Smooth muscle cell (in vitro differentiated cells): Measurements from ENCODE around the gene EEF1AKMT3. TPM values are rescaled to one million over a fixed set of nuclear protein-coding genes. Genes with fewer than 3 reads are reported as not detected.
A peak's percentile ranks its signal among the peaks of the same experiment; 100 is the strongest.

Experiments
- DNase-seq: peaks from one replicate; lab custom pipeline; 2025; ENCODE audit not compliant: unreplicated experiment; lab: John Stamatoyannopoulos, UW
- H2AFZ ChIP-seq: fragments of 200-600 bp; sonication (generic); 2 replicates; pipeline ENCODE4 v1.6.0; 2016; ENCODE audit warnings: antibody characterized with exemption, low read depth, mild to moderate bottlenecking
- H3F3A ChIP-seq: fragments of 200-600 bp; sonication (generic); 2 replicates; pipeline ENCODE4 v1.6.0; 2017; ENCODE audit warnings: antibody characterized with exemption, low read depth
- H3K27ac ChIP-seq: fragments of 200-600 bp; sonication (generic); 2 replicates; pipeline ENCODE4 v1.5.1; 2016; ENCODE audit warnings: low read depth, mild to moderate bottlenecking
- H3K27me3 ChIP-seq: fragments of 200-600 bp; sonication (generic); 2 replicates; pipeline ENCODE4 v1.6.1; 2016; ENCODE audit warnings: low read depth, mild to moderate bottlenecking
- H3K36me3 ChIP-seq: fragments of 200-600 bp; sonication (generic); 2 replicates; pipeline ENCODE4 v1.5.1; 2016; ENCODE audit warnings: low read depth
- H3K4me1 ChIP-seq: fragments of 200-600 bp; sonication (generic); 2 replicates; pipeline ENCODE4 v1.5.1; 2016; ENCODE audit warnings: low read depth
- H3K4me2 ChIP-seq: fragments of 200-600 bp; sonication (generic); 2 replicates; pipeline ENCODE4 v1.6.0; 2016; ENCODE audit warnings: mild to moderate bottlenecking
- H3K4me3 ChIP-seq: fragments of 200-600 bp; sonication (generic); 2 replicates; pipeline ENCODE4 v1.5.1; 2016; ENCODE audit warnings: mild to moderate bottlenecking
- H3K79me2 ChIP-seq: fragments of 200-600 bp; sonication (generic); 2 replicates; pipeline ENCODE4 v1.6.0; 2016; ENCODE audit warnings: low read depth, mild to moderate bottlenecking
- H3K9ac ChIP-seq: fragments of 200-600 bp; sonication (generic); 2 replicates; pipeline ENCODE4 v1.6.0; 2016; ENCODE audit warnings: low read depth
- H3K9me3 ChIP-seq: fragments of 200-600 bp; sonication (generic); replicated peaks from 2 replicates; pipeline ENCODE4 v1.5.1; 2016; ENCODE audit warnings: low read depth
- H4K20me1 ChIP-seq: fragments of 200-600 bp; sonication (generic); 2 replicates; pipeline ENCODE4 v1.6.0; 2016; ENCODE audit warnings: low read depth
- WGBS: methylation state at CpG from one replicate; pipeline ENCODE4 v1.1.7; 2016; ENCODE audit warnings: low lambda C conversion rate; 5-methylcytosine and 5-hydroxymethylcytosine counted together
- polyA plus RNA-seq: library from polyadenylated mRNA; unstranded; fragments of >200 nt; fragmentation: Nextera tagmentation; extraction: Ambion mirVana; gene quantifications from 2 replicates; pipeline ENCODE4 v1.2.1, GENCODE V29; 2016
- total RNA-seq: library from RNA; depleted of rRNA; stranded (reverse); fragments of >200 nt; gene quantifications from 2 replicates; pipeline ENCODE4 v1.2.3, GENCODE V29; 2014
- TF ChIP-seq, protein P1 (sequence below): fragments of 200-600 bp; sonication (generic); IDR thresholded peaks from 2 replicates; pipeline ENCODE4 v1.5.1; 2017; ENCODE audit warnings: borderline replicate concordance, mild to moderate bottlenecking, antibody characterized with exemption; ENCODE audit not compliant: insufficient read depth, poor library complexity, severe bottlenecking

EEF1AKMT3 gene
- total and polyA plus RNA-seq, 2 experiments from 2014 or later = 8.0 to 9.0 TPM

DNA sequence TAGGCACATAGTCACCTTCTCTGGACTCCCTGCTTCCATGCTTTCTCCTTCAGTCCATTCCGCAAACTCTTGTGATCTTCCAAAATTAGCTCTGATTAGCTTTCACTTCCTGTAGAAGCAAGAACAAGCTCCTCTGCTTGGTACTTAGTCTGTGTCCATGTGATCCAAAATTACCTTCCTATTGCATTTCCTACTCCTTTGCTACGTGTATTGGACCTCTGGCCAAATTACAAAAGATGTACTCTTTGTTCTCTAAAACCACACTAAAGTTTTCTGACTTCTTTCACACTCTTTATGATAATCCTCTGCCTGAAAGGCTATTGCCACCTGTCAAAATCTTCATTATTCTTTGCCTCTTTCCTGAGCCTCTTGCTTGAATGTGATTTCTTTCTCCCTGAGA, 9.4 kb downstream of the EEF1AKMT3 start:
- Histone ChIP-seq H3K4me3 (no peak overlapping the region), H3K79me2 (peaks cover 19% of the 10 kb centered on the region), H3K4me2 (no peak overlapping the region), H3K9ac (no peak overlapping the region), H3K36me3 (peaks cover 8% of the 10 kb centered on the region), H3K27ac (no peak overlapping the region), H3K27me3 (no peaks in the 10 kb centered on the region), H2AFZ (no peak overlapping the region), H3F3A (no peaks in the 10 kb centered on the region), H4K20me1 (no peaks in the 10 kb centered on the region), H3K4me1 (peaks cover 8% of the 10 kb centered on the region), H3K9me3 (no peaks in the 10 kb centered on the region)
- no peak for DNase-seq
- 70% methylated on average over 2 of the region's 2 CpGs for WGBS
- TF ChIP-seq, protein P1, sequence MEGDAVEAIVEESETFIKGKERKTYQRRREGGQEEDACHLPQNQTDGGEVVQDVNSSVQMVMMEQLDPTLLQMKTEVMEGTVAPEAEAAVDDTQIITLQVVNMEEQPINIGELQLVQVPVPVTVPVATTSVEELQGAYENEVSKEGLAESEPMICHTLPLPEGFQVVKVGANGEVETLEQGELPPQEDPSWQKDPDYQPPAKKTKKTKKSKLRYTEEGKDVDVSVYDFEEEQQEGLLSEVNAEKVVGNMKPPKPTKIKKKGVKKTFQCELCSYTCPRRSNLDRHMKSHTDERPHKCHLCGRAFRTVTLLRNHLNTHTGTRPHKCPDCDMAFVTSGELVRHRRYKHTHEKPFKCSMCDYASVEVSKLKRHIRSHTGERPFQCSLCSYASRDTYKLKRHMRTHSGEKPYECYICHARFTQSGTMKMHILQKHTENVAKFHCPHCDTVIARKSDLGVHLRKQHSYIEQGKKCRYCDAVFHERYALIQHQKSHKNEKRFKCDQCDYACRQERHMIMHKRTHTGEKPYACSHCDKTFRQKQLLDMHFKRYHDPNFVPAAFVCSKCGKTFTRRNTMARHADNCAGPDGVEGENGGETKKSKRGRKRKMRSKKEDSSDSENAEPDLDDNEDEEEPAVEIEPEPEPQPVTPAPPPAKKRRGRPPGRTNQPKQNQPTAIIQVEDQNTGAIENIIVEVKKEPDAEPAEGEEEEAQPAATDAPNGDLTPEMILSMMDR = no peak

DNA sequence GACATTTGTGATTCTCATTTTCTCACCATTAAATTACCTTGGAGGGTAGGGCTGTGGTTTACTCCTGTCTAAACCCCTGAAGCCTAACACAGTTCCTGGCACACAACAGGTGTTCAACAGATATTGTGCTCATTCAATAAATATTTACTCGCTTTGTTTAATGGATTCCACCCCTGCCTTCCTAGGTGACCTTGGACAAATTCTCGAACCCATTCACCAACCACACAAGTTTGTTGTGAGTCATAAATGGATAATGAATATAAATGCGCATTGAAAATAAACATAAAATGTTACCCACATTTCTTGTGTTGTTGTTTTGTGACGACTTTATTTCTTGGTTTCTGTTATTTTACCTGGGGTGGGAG, 9.8 kb downstream of the EEF1AKMT3 start:
- peaks cover 19% of the 10 kb centered on the region for H3K79me2 ChIP-seq
- no peaks in the 10 kb centered on the region for H3F3A ChIP-seq
- WGBS = 31% methylated on average over 4 of the region's 4 CpGs
- TF ChIP-seq, protein P1 = no peak
- DNase-seq = no peak
- no peaks in the 10 kb centered on the region for H3K9me3 ChIP-seq
- no peaks in the 10 kb centered on the region for H4K20me1 ChIP-seq
- H3K4me1 ChIP-seq = peaks cover 8% of the 10 kb centered on the region
- peaks cover 8% of the 10 kb centered on the region for H3K36me3 ChIP-seq
- no peak overlapping the region for H3K27ac ChIP-seq
- no peak overlapping the region for H2AFZ ChIP-seq
- H3K4me3 ChIP-seq = peak overlapping the region; percentile 87
- no peaks in the 10 kb centered on the region for H3K27me3 ChIP-seq
- no peak overlapping the region for H3K9ac ChIP-seq
- H3K4me2 ChIP-seq = no peak overlapping the region

DNA sequence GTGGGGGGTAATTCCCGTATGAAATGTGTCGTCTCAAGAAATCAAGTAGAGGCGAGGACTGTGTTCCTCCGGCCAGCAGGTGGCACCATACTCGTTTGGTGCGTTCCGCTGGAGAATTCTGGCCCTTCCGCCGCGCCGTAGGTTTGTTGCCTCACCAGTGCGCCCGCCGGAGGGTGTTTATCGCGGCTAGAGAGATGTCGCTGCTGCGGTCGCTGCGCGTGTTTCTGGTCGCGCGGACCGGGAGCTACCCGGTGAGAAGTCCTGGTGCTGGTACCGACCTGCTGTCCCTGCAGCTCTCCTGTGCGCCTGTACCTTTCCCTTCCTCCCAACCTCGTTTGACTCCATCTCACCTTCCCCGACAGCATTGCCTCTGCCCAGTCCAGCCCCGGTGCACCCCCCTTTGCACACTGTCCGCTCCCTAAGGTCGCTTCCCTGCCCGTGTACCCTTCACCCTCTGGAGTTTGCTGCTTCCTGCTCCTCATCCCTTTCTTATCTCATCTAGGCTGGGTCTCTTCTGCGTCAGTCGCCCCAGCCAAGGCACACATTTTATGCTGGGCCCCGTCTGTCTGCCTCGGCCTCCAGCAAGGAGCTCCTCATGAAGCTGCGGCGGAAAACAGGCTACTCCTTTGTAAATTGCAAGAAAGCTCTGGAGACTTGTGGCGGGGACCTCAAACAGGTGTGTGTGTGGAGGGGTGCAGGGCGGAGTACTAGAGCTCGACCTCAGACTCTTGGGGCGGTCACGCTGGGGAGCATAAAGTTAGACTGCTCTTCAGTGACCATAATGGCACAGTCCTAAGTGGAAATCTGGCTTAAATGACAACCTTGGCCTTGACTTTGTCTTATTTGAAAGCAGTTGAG, 10.4 kb downstream of the EEF1AKMT3 start, which contains the start of gene TSFM:
TSS of gene TSFM (plus strand) at position 180 of the 858 bp plus-strand sequence. CDS start at position 195, 15 bp downstream.
- H3K9ac ChIP-seq = peak within 1 kb of the TSS; percentile 77
- no peaks in the 10 kb centered on the region for H3F3A ChIP-seq
- H3K27ac ChIP-seq = no peak within 1 kb of the TSS
- peak within 1 kb of the TSS; percentile 93 for H3K4me2 ChIP-seq
- no peaks in the 10 kb centered on the region for H4K20me1 ChIP-seq
- H3K36me3 ChIP-seq = peaks cover 8% of the 10 kb centered on the region
- H3K9me3 ChIP-seq = no peaks in the 10 kb centered on the region
- 4% methylated on average over 43 of the region's 45 CpGs for WGBS
- TF ChIP-seq, protein P1 = peak; percentile 91
- H3K27me3 ChIP-seq = no peaks in the 10 kb centered on the region
- H3K4me3 ChIP-seq = peak within 1 kb of the TSS; percentile 87
- peaks cover 8% of the 10 kb centered on the region for H3K4me1 ChIP-seq
- H3K79me2 ChIP-seq = peaks cover 19% of the 10 kb centered on the region
- peak within 1 kb of the TSS; percentile 56 for H2AFZ ChIP-seq
- peak; percentile 63 for DNase-seq

DNA sequence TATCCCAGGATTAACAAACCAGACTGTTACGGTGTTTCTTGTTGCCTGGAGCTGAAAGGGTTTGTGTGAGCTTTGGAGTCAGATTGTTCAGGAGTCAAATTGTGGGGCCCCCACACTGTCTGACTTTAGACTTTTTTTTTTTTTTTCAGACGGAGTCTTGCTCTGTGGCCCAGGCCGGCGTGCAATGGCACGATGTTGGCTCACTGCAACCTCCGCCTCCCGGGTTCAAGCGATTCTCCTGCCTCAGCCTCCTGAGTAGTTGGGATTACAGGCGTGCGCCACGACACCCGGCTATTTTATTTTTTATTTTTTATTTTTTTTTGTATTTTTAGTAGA, 11.0 kb downstream of the EEF1AKMT3 start:
- H2AFZ ChIP-seq = no peak overlapping the region
- H3K36me3 ChIP-seq = peaks cover 8% of the 10 kb centered on the region

More for the DNA sequence above, 11.0 kb downstream of the EEF1AKMT3 start:
- TF ChIP-seq, protein P1 = no peak
- no peaks in the 10 kb centered on the region for H3F3A ChIP-seq
- peaks cover 19% of the 10 kb centered on the region for H3K79me2 ChIP-seq
- H4K20me1 ChIP-seq = no peaks in the 10 kb centered on the region
- peak overlapping the region; percentile 87 for H3K4me3 ChIP-seq
- peaks cover 8% of the 10 kb centered on the region for H3K4me1 ChIP-seq
- H3K27ac ChIP-seq = no peak overlapping the region
- no peaks in the 10 kb centered on the region for H3K9me3 ChIP-seq
- H3K9ac ChIP-seq = peak overlapping the region; percentile 77
- H3K4me2 ChIP-seq = peak overlapping the region; percentile 93
- 93% methylated on average over 12 of the region's 12 CpGs for WGBS
- no peak for DNase-seq
- no peaks in the 10 kb centered on the region for H3K27me3 ChIP-seq
